Mucosa of rectum (tissue), 2 donors: ENCODE results near the gene TNFRSF4.

Experiments
- H3K27ac ChIP-seq, 2 donors: one replicate each; pipeline ENCODE4 v1.7.0; 2013; ENCODE audit warnings: inconsistent platforms in 2 of 2, low read depth in 2 of 2, low read length in 2 of 2
- H3K27me3 ChIP-seq, 2 donors: one replicate each; pipeline ENCODE4 v1.7.0; 2013; ENCODE audit warnings: low read length in 2 of 2; ENCODE audit not compliant: control insufficient read depth in 2 of 2, insufficient read depth in 2 of 2
- H3K36me3 ChIP-seq, 2 donors: one replicate each; pipeline ENCODE4 v1.7.0; 2013; ENCODE audit warnings: low read length in 2 of 2; ENCODE audit not compliant: control insufficient read depth in 2 of 2, insufficient read depth in 2 of 2
- H3K4me1 ChIP-seq, 2 donors: one replicate each; pipeline ENCODE4 v1.7.0; 2013; ENCODE audit warnings: low read length in 2 of 2, mild to moderate bottlenecking in 1 of 2; ENCODE audit not compliant: control insufficient read depth in 2 of 2, insufficient read depth in 2 of 2
- H3K4me3 ChIP-seq, 2 donors: one replicate each; pipeline ENCODE4 v1.7.0; 2013; ENCODE audit warnings: low read length in 2 of 2
- H3K9ac ChIP-seq, 2 donors: one replicate each; pipeline ENCODE4 v1.7.0; 2013; ENCODE audit warnings: low read length in 2 of 2, low read depth in 1 of 2, mild to moderate bottlenecking in 1 of 2
- H3K9me3 ChIP-seq, 2 donors: one replicate each; pipeline ENCODE4 v1.7.0; 2013; ENCODE audit warnings: low read length in 2 of 2; ENCODE audit not compliant: control insufficient read depth in 2 of 2
- donor health status: healthy.
- donor health status: Normal muscosa, but diverticular disease.

Gene TNFRSF4

GRCh38 chr1:1232796-1233566 is 19.0 kb upstream of the TNFRSF4 start:
- no peaks in the 10 kb centered on the region for H3K9me3 ChIP-seq
- H3K4me1 ChIP-seq: peaks cover 28 to 29% of the 10 kb centered on the region in 2 donors
- H3K4me3 ChIP-seq: peak overlapping the region; percentile 57 to 63
- H3K27ac ChIP-seq: no peak overlapping the region
- H3K36me3 ChIP-seq: peaks cover 10 to 14% of the 10 kb centered on the region in 2 donors
- peaks cover 3 to 9% of the 10 kb centered on the region in 2 donors for H3K27me3 ChIP-seq
- H3K9ac ChIP-seq: no peak overlapping the region

- H3K4me1 ChIP-seq: peaks cover 22 to 27% of the 10 kb centered on the region in 2 donors
- H3K4me3 ChIP-seq: peak within 1 kb of the TSS; percentile 98 to 99
- peak within 1 kb of the TSS; percentile 98 to 99 for H3K9ac ChIP-seq
- peaks cover 2 to 8% of the 10 kb centered on the region in 2 donors for H3K27me3 ChIP-seq
- H3K27ac ChIP-seq: peak within 1 kb of the TSS; percentile 91 to 93
- H3K9me3 ChIP-seq: no peaks in the 10 kb centered on the region
- H3K36me3 ChIP-seq: peaks cover 15 to 19% of the 10 kb centered on the region in 2 donors
Observed at GRCh38 chr1:1232208-1232795, 18.3 kb upstream of the TNFRSF4 start, which contains the start of gene B3GALT6. B3GALT6 (plus strand) TSS chr1:1232237; CDS start chr1:1232279, 42 bp downstream.

- H3K4me1 ChIP-seq: peaks cover 21 to 25% of the 10 kb centered on the region in 2 donors
- peaks cover 18 to 23% of the 10 kb centered on the region in 2 donors for H3K36me3 ChIP-seq
- H3K27ac ChIP-seq: peak within 1 kb of the TSS; percentile 91 to 93
- peaks cover 0 to 5% of the 10 kb centered on the region in 2 donors for H3K27me3 ChIP-seq
- H3K9me3 ChIP-seq: no peaks in the 10 kb centered on the region
- H3K9ac ChIP-seq: peak within 1 kb of the TSS; percentile 98 to 99
- H3K4me3 ChIP-seq: peak within 1 kb of the TSS; percentile 98 to 99
Observed at GRCh38 chr1:1231400-1232207, 17.7 kb upstream of the TNFRSF4 start, which contains the start of gene SDF4. SDF4 (minus strand) TSS chr1:1232001; CDS start chr1:1228772, 3,229 bp downstream.

DNA sequence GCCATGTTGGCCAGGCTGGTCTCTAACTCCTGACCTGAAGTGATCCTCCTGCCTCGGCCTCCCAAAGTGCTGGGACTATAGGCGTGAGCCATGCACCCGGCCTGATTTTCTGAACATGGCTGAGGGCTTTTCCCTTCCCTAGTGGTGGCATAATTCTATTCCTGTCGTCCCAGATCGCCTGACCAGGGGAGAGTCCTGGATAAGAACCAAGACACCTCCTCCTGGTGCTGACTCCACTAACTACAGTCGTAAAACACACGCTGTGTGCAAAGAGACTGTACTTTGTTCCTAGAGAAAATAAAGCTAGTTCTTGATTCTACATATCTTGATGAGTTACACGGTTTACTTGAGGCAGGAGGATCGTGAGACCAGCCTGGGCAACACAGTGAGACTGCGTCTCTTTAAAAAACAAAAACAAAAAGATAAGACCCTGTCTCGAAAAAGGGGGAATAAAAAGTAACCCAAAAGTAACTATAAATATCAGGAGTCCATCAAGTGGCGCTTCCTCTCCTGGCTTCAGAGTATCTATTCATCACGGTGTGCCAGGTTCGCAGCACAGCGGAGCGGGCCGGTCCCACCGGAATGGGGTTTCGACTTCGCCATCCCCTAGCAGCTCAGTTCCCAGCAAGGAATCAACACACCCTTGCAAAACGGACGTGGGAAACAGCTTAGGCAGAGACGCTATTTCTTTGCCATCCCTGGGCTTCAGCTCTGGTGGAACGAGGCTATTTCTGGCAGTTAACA is 16.9 kb upstream of the TNFRSF4 start:
- no peaks in the 10 kb centered on the region for H3K9me3 ChIP-seq
- peaks cover 21 to 25% of the 10 kb centered on the region in 2 donors for H3K4me1 ChIP-seq
- H3K36me3 ChIP-seq: peaks cover 19 to 28% of the 10 kb centered on the region in 2 donors
- peak overlapping the region; percentile 98 to 99 for H3K9ac ChIP-seq
- H3K27me3 ChIP-seq: no peaks in the 10 kb centered on the region
- peak overlapping the region; percentile 91 to 93 for H3K27ac ChIP-seq
- H3K4me3 ChIP-seq: peak overlapping the region; percentile 98 to 99

DNA sequence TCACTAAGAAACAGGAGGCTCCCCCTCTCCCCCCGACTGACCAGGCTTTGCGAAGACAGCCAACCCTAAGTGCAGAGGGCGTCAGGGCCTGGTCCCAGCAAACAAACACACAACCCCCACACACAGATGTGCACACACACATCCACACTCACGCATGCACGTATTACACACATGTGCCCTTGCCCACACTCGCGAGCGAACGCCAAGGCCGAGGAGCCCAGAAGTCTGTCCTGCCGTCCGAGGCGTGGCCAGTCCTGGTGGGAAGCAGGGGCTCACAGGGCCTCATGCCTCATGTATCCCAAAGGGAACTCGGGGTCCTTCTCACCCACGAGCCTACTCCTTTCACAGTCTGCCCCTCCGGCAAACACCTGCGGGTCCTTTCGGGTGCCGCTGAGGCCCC is 15.8 kb upstream of the TNFRSF4 start:
- peaks cover 22 to 36% of the 10 kb centered on the region in 2 donors for H3K36me3 ChIP-seq

GRCh38 chr1:1228596-1229321 is 14.8 kb upstream of the TNFRSF4 start:
- Histone ChIP-seq H3K4me3 (no peak overlapping the region), H3K27ac (no peak overlapping the region), H3K4me1 (peaks cover 21 to 25% of the 10 kb centered on the region in 2 donors), H3K36me3 (peaks cover 22 to 36% of the 10 kb centered on the region in 2 donors), H3K27me3 (no peaks in the 10 kb centered on the region), H3K9ac (no peak overlapping the region), H3K9me3 (no peaks in the 10 kb centered on the region)

More for the DNA sequence above, 15.8 kb upstream of the TNFRSF4 start:
- no peaks in the 10 kb centered on the region for H3K27me3 ChIP-seq
- peak overlapping the region in 1 of 2 donors; percentile 4 for H3K4me3 ChIP-seq
- no peaks in the 10 kb centered on the region for H3K9me3 ChIP-seq
- H3K4me1 ChIP-seq: peaks cover 21 to 25% of the 10 kb centered on the region in 2 donors
- no peak overlapping the region for H3K9ac ChIP-seq
- H3K27ac ChIP-seq: no peak overlapping the region

DNA sequence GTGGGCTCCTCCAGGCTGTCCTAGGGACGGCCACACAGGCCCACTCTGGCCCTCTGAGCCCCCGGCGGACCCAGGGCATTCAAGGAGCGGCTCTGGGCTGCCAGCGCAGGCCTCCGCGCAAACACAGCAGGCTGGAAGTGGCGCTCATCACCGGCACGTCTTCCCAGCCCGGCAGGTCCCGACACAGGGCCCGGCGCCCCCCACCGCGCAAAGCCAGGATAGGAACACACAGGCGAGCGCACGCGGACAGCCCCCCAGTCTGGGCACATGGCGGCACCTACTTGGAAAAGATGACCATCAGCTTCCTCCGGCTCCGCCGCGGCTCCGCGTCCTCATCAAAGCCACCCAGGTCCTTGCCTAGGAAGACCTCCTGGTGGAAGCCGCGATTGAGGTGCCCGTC is 14.2 kb upstream of the TNFRSF4 start:
- peaks cover 21 to 25% of the 10 kb centered on the region in 2 donors for H3K4me1 ChIP-seq

GRCh38 chr1:1227386-1227785 is 13.4 kb upstream of the TNFRSF4 start:
- peaks cover 34 to 47% of the 10 kb centered on the region in 2 donors for H3K36me3 ChIP-seq
- no peak overlapping the region for H3K4me3 ChIP-seq
- H3K4me1 ChIP-seq: peaks cover 15 to 17% of the 10 kb centered on the region in 2 donors
- H3K27me3 ChIP-seq: no peaks in the 10 kb centered on the region
- H3K9ac ChIP-seq: no peak overlapping the region
- no peaks in the 10 kb centered on the region for H3K9me3 ChIP-seq
- no peak overlapping the region for H3K27ac ChIP-seq

More for the DNA sequence above, 14.2 kb upstream of the TNFRSF4 start:
- Histone ChIP-seq H3K9ac (no peak overlapping the region), H3K36me3 (peaks cover 26 to 39% of the 10 kb centered on the region in 2 donors), H3K27ac (no peak overlapping the region), H3K4me3 (no peak overlapping the region), H3K27me3 (no peaks in the 10 kb centered on the region), H3K9me3 (no peaks in the 10 kb centered on the region)
